HPDE6-E6E7 (cell line): Measurements from ENCODE around the gene CYP2A13.
"Not testable (repeated sequence)": the region's sequence is repeated elsewhere in the genome, so short reads cannot be mapped to it uniquely, and the experiment has no call there.

Source experiments
- DNase-seq: peaks from one replicate; pipeline ENCODE4 v3.0.0; 2011; ENCODE audit warnings: missing footprints; ENCODE audit errors: extremely low spot score

CYP2A13 gene

DNA sequence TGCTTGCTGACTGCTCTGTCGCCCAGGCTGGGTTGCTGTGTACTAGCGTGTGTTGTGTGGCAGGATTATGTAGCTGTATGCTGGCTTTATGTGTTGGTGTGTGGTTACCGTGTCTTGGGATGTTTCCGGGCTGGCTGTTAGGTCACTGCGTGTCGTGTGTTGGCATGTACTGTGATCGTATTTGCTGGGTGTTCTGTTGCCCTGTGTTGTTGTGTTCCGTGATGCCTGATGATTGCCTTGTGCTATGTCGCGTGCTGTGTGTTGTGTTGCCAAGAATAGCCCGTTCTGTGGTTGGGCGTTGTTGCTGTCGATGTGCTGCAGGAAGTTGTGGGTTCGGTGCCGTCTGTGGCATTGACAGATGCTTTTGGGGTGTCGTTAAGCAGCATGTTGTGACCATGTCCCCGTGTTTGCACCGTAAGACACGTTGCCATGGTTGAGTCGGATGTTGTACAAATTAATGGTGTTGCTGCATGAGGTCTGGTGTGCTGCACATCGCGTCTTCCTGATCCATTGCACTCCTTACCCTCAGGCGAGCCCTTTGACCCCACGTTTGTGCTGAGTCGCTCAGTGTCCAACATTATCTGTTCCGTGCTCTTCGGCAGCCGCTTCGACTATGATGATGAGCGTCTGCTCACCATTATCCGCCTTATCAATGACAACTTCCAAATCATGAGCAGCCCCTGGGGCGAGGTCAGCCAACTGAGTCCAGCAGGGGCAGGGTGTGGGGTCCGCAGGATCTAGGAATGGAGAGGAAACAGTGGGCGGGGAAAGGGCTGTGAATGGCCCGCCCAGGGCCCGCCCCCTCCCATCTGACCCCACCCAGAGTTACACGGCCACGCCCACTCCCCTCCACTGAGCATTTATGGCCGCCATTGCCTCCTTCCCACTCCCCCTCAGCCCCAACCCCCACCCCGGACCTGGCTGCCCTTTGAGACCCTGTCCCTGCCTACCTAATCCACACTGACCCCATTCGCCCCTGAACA, 33.0 kb downstream of the CYP2A13 start:
- not testable (repeated sequence) for DNase-seq

DNA sequence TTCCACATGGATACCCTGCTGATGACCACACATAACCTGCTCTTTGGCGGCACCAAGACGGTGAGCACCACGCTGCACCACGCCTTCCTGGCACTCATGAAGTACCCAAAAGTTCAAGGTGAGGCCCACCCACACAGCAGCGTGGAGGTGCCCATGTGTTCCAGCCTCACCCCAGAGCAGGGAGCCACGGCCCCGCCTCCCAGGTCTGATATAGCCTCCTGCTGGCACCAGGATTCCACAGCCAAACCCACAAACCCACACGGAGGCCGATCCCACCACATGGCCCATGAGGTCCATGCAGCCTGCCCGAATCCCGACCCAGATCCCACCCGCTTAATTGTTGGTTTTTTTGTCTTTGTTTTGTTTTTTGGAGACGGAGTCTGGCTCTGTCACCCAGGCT, 34.6 kb downstream of the CYP2A13 start:
- not testable (repeated sequence) for DNase-seq

DNA sequence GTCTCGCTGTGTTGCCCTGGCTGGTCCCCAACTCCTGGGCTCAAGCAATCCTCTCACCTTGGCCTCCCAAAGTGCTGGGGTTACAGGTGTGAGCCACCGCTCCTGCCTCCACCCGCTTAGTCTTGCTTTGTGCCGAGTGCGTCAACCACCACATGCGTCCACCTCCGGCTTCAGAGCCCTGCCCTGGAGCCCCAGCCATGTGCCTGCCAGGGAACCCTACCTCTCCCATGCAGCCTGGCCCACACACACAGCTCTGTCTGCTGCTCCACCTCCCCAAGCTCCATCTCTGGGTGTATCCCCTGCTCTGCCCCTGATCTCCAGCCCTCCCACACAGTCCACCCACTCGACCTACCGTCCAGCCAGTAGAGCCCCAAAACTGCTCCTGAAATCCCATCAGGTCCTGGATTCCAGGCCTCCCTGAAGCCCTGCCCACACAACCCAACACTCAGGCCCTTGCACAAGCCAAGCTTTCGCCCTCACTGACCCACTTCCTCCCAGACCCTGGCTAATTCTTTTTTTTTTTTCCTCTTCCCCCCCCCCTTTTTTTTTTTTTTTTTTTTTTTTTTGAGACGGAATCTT, 35.6 kb downstream of the CYP2A13 start:
- DNase-seq, result no peak

DNA sequence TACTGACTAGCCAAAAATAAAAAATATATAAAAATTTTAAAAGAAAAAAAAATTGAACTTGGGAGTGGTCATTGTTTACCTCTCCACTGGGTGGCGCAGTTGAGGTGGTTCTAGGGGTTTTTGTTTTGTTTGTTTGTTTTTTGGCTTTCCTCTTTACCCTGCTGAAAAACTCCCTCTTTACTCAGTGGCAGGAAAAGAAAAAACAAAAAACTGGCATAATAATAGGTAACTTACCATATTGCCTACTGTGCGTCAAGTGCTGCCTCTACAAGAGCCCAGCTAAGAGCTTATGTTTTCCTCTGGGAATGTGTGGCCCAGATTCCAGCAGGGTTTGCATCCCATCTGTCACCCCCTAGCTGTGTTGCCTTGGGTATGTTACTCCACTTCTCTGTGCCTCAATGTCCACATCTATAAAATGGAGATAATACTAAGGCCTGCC, 38.5 kb downstream of the CYP2A13 start:
- not testable (repeated sequence) for DNase-seq

DNA sequence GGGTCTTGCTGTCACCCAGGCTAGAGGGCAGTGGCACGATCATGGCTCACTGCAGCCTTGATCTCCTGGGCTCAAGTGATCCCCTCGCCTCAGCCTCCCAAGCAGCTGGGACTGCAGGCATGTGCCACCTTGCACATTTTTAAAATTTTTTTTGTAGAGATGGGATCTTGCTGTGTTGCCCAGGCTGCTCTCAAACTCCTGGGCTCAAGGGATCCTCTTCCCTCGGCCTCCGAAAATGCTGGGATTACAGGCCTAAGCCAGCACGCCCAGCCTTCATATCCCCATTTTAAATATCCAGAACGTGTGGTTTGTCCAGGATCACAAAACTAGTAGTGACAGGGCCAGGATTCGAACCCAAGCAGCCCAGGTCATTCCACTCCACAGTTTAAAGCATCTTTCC, 39.1 kb downstream of the CYP2A13 start:
- DNase-seq, result not testable (repeated sequence)

DNA sequence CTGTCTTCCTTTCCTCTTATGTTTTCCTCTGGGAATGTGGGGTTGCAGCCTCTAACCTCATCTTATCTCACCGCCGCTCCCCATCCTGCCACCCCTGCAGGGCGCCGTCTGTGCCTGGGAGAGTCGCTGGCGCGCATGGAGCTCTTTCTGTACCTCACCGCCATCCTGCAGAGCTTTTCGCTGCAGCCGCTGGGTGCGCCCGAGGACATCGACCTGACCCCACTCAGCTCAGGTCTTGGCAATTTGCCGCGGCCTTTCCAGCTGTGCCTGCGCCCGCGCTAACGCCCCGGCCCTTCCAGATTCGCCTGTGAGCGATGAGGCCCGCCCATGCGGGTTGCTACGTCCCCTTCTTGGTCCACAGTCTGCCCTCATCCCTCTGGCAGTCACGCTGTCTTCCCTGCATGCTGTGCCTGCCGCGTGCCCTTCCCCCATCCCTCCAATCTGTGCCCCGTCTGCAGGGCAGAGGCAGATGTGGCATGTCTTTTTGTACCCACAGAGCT, 39.6 kb downstream of the CYP2A13 start:
- DNase-seq, result not testable (repeated sequence)

DNA sequence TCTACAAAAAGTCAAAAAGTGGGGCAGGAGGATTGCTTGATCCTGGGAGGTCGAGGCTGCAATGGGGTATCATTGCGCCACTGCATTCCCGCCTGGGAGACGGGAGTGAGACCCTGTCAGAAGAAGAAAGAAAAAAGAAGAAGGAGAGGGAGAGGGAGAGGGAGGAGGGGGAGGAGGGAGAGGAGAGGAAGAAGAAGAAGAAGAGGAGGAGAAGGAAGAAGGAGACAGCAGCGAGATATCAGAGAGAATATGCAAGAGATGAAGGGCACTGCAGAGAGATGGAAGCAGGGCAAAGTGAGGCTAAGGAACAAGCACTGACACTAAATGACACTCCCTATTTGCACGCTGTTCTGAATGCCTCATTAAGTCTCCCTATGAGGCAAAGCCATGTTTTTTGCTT, 40.4 kb downstream of the CYP2A13 start:
- DNase-seq, result no peak

DNA sequence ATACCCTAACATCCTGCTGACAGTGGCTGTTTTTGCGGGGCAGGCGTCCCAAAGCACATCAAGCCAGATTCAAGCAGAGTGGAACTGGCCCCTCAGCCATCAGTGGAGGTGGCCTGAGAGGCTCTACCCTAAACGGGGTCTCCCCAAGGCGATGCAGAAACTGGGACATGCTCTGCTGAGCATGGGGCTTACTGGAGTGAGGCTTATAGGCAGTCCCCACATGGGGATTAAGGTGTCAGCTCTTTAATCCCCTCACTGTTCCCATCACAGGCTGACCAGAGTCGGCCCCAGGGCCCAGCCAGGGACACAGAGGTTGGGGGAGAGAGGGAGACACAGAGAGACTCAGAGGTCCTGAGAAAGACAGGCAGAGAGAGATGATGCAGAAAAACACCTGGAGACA, 42.9 kb downstream of the CYP2A13 start:
- DNase-seq, result no peak

DNA sequence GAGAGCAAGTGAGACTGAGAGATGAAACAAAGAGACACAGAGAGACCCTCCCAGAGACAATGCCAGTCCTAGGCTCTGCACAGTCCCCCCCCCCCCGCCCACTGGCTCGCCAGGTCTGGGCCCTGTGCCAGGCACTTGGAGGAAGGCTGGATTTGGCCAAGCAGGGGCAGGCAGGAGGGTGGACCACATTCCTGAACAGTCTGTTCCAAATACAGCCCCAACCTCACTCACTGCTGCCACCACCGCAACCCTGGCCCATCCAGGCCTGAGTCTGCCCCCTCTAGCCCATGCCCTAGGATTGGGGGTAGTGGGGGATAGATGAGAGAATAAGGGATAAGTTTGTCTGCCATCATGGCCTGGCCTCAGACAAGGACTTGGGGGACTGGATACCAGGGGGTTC, 45.0 kb downstream of the CYP2A13 start:
- no peak for DNase-seq

DNA sequence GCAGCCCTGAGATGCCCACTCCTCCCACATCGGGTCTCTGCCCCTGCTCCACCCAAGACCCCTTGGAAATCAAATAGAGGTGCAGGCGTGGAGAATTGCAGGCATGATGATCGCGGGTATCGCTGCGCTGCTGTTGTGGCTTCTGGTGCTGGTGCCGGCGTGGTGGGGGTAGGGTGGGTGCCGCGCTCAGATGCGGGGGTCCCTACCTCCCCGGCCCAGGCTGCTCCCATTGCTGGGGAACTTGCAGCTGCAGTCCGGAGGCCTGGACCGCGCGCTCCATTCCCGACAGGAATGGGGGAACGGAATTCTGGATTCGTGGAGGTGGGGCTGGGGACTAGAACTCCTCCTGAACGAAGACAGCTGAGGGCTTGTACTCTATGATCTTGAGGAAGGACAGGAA, 46.4 kb downstream of the CYP2A13 start:
- no peak for DNase-seq

DNA sequence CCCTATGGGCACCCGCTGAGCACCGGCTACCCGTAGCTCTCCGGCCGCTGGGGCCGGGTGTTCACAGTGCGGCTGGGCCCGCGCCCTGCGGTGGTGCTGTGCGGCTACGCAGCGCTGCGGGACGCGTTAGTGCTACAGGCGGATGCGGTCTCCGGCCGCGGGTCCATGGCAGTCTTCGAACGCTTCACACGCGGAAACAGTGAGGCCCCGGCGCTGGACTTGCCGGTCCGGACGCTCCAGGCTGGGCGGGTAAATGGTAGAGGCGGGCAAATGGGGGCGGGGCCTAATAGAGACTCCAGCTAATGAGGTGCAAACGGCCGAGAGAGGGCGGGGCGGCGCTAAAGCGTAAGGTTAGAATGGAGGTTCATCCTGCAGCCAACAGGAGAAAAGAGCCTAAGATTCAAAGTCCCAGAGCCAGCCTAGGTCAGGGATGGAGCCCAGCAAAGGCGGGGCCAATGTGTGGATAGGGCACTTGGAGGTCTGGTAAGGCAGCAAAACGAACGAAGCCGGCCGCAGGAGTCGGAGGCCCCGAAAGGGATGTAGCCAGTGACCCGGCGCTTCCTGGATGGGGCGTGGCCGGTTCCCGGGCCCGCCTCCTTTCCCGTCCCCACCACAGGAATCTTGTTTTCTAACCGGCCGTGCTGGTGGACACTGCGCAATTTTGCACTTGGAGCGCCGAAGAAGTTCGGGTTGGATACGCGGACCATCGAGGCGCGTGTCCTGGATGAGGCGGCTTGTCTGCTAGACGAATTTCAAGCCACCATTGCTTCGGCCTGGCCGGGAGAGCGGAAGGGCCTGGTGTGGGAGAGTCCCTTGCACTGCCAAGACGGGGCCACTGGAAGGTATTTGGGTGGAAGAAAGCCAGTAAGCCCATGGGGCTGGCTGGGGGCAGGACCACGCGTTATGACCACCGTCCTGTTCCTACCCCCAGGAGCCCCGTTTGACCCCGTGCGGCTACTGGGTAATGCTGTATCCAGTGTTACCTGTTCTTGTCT, 47.4 kb downstream of the CYP2A13 start:
- DNase-seq, result not testable (repeated sequence)

DNA sequence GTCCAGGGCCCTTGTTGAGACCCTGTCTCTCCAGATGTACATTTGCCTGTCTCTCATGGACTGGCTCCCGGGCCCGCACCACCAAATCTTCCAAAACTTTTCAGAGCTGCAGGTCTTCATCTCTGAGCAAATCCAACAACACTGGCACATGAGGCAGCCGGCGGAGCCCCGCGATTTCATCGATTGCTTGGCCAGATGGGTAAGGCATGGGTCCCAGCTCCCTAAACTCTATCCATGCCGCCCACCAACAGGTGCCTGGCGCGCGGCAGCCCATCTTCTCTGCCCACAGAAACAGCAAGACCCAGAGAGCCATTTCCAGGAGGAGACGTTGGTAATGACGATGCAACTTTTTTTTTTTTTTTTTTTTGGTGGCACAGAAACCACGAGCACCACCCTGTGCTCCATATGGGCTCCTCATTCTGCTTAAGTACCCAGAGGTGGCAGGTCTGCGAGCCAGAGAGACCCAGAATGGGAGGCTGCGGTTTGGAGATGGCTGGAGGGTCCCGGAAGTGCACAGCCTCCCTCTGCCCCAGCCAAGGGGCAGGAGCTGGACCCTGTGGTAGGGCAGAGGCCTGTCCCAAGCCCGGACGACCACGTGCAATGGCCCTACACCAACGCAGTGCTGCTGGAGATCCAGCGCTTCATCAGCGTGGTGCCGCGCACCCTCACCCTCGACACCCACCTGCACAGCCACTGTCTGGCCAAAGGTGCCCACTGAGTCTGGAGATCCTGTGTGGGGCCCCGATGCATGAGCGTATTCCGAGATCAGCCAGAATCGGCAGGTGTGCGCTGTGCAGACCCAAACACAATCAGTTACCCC, 48.6 kb downstream of the CYP2A13 start:
- no peak for DNase-seq

DNA sequence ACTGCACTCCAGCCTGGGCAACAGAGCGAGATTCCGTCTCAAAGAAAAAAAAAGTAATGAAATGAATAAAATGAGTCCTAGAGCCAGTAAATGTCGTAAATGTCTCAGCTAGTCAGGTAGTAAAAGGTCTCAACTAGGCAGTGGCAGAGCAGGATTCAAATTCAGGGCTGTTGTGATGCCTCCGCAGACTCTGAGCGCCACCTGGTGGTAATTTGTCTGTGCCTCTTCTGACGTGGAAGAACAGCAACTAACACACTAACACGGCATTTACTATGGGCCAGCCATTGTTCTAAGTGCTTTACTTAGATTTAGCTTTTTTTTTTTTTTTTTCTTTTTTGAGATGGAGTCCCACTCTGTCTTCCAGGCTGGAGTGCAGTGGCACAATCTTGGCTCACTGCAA, 56.2 kb downstream of the CYP2A13 start:
- DNase-seq, result peak; percentile 52
